HCT116 (cell line): ENCODE results near the gene KCND3. TPM values are rescaled to one million over a fixed set of nuclear protein-coding genes. Genes with fewer than 3 reads are reported as not detected.
"Not testable (repeated sequence)": the region's sequence is repeated elsewhere in the genome, so short reads cannot be mapped to it uniquely, and the experiment has no call there.

Experiments used
- ATAC-seq: fragments of 200-7000 bp; cut with Tn5 transposase; 2 replicates; pipeline ENCODE4 v1.9.1; 2020; ENCODE audit warnings: mild to moderate bottlenecking, moderate library complexity
- BruUV-seq: library from RNA; stranded (reverse); fragments of 400-500 nt; replicated peaks from 2 replicates; lab custom pipeline; 2021; lab: Mats Ljungman, UMichigan
- CTCF ChIA-PET: fragments of 300-600 bp; sonication (Branson Sonifier 250); formaldehyde crosslinking; loops from one replicate; lab custom pipeline; 2021; ENCODE audit warnings: antibody characterized with exemption; lab: Charles Lee
- POLR2A ChIA-PET: fragments of 300-600, 350-600 bp; sonication (Branson Sonifier 250); formaldehyde crosslinking; loops from one replicate; lab custom pipeline; 2021; ENCODE audit warnings: antibody characterized with exemption; lab: Charles Lee
- RAD21 ChIA-PET, 2 experiments: fragments of 300-600 bp; sonication (Branson Sonifier 250); formaldehyde crosslinking; loops; one replicate each; lab custom pipeline; 2023; ENCODE audit warnings: low total read pairs in 2 of 2; ENCODE audit not compliant: uncharacterized antibody in 2 of 2, unreplicated experiment in 2 of 2, low non-redundant PET in 1 of 2; lab: Charles Lee
- DNase-seq: peaks from one replicate; pipeline ENCODE4 v3.0.0-alpha.2; 2010; ENCODE audit warnings: low read depth, low spot score
- H2AFZ ChIP-seq: fragments of 200-600 bp; shearing (Covaris generic), sonication (generic); 2 replicates; pipeline ENCODE4 v1.6.1; 2017; ENCODE audit warnings: low read depth, mixed run types, mixed read lengths, antibody characterized with exemption, low read length; ENCODE audit not compliant: poor library complexity, severe bottlenecking
- H3K27ac ChIP-seq: 2 replicates; pipeline ENCODE4 v1.5.1; 2012; ENCODE audit warnings: low read depth, low read length
- H3K27me3 ChIP-seq: fragments of 200-600 bp; sonication (generic); 2 replicates; pipeline ENCODE4 v1.6.1; 2016; ENCODE audit warnings: mixed run types, low read length, mixed read lengths; ENCODE audit not compliant: insufficient read depth
- H3K36me3 ChIP-seq, 2 experiments: fragments of 200-500 bp in 1 of 2; fragments of 200-600 bp in 1 of 2; sonication (Bioruptor generic) in 1 of 2; sonication (generic) in 1 of 2; 2 replicates each; pipeline versions ENCODE4 v1.5.1 to v1.6.1; 2014 to 2016; ENCODE audit warnings: low read length in 2 of 2, inconsistent platforms in 1 of 2, mixed read lengths in 1 of 2, mixed run types in 1 of 2; ENCODE audit not compliant: insufficient read depth in 2 of 2, control insufficient read depth in 1 of 2
- H3K4me1 ChIP-seq, 2 experiments: fragments of 200-600 bp in 1 of 2; sonication (generic) in 1 of 2; 2 replicates each; pipeline versions ENCODE4 v1.5.1 to v1.6.1; 2012 to 2017; ENCODE audit warnings: low read length in 2 of 2, inconsistent platforms in 1 of 2, mild to moderate bottlenecking in 1 of 2, mixed read lengths in 1 of 2, mixed run types in 1 of 2, moderate library complexity in 1 of 2; ENCODE audit not compliant: insufficient read depth in 2 of 2, control insufficient read depth in 1 of 2
- H3K4me2 ChIP-seq: fragments of 200-600 bp; sonication (generic); 2 replicates; pipeline ENCODE4 v1.6.1; 2017; ENCODE audit warnings: mixed run types, low read length, mixed read lengths
- H3K4me3 ChIP-seq, 2 experiments: fragments of 200-600 bp in 1 of 2; sonication (generic) in 1 of 2; replicated peaks in 1 of 2; 2 replicates each; pipeline ENCODE4 v1.5.1; 2011 to 2016; ENCODE audit warnings: low read length in 2 of 2, control low read depth in 1 of 2, low read depth in 1 of 2, mild to moderate bottlenecking in 1 of 2, mixed read lengths in 1 of 2, mixed run types in 1 of 2
- H3K79me2 ChIP-seq: fragments of 200-600 bp; sonication (generic); 2 replicates; pipeline ENCODE4 v1.6.1; 2017; ENCODE audit warnings: mild to moderate bottlenecking, mixed run types, low read length, moderate library complexity, mixed read lengths; ENCODE audit not compliant: insufficient read depth
- H3K9ac ChIP-seq: fragments of 200-600 bp; sonication (generic); 2 replicates; pipeline ENCODE4 v1.6.1; 2016; ENCODE audit warnings: low read length, mixed read lengths
- H3K9me2 ChIP-seq: fragments of 200-600 bp; sonication (generic), shearing (Covaris generic); 2 replicates; pipeline ENCODE4 v1.6.1; 2017; ENCODE audit warnings: mixed run types, mild to moderate bottlenecking, moderate library complexity; ENCODE audit not compliant: insufficient read depth
- H3K9me3 ChIP-seq, 2 experiments: fragments of 200-500 bp in 1 of 2; fragments of 200-600 bp in 1 of 2; sonication (Bioruptor generic) in 1 of 2; sonication (generic) in 1 of 2; 2 replicates each; pipeline ENCODE4 v1.6.1; 2014 to 2017; ENCODE audit warnings: low read length in 2 of 2, mixed read lengths in 2 of 2, inconsistent platforms in 1 of 2, low read depth in 1 of 2, mild to moderate bottlenecking in 1 of 2, mixed run types in 1 of 2, moderate library complexity in 1 of 2; ENCODE audit not compliant: control insufficient read depth in 1 of 2, insufficient read depth in 1 of 2
- H4K20me1 ChIP-seq: fragments of 200-600 bp; sonication (generic), shearing (Covaris generic); 2 replicates; pipeline ENCODE4 v1.6.1; 2017; ENCODE audit warnings: mixed run types, mild to moderate bottlenecking, moderate library complexity; ENCODE audit not compliant: insufficient read depth
- CBX3 ChIP-seq: IDR thresholded peaks from 2 replicates; pipeline ENCODE4 v1.6.1; 2012; ENCODE audit warnings: low read depth
- EZH2phosphoT487 ChIP-seq: fragments of 200-600 bp; IDR thresholded peaks from 2 replicates; pipeline ENCODE4 v1.6.1; 2018; ENCODE audit warnings: antibody characterized with exemption, borderline replicate concordance
- RAD21 ChIP-seq: IDR thresholded peaks from 2 replicates; pipeline ENCODE4 v1.6.1; 2012; ENCODE audit warnings: low read depth, mild to moderate bottlenecking
- SRF ChIP-seq: IDR thresholded peaks from 2 replicates; pipeline ENCODE4 v1.6.1; 2012; ENCODE audit warnings: low read depth
- intact Hi-C: fragments of 100-400 bp; cut with micrococcal nuclease; formaldehyde crosslinking; loops from 2 replicates; pipeline ENCODE4 v1.10.0; 2022
- total RNA-seq: library from RNA; stranded (reverse); gene quantifications from one replicate; pipeline ENCODE4 v1.2.1, GENCODE V29; 2021; ENCODE audit not compliant: unreplicated experiment
- TF ChIP-seq, protein P1 (sequence below), 3 experiments: fragments of 200-600 bp in 1 of 3; sonication (generic) in 1 of 3; IDR thresholded peaks in 2 of 3; conservative IDR thresholded peaks in 1 of 3; 2 replicates each; pipeline ENCODE4 v1.5.1; 2012 to 2017; ENCODE audit warnings: low read depth in 2 of 3, low read length in 2 of 3, antibody characterized with exemption in 1 of 3, borderline replicate concordance in 1 of 3, control low read depth in 1 of 3, mild to moderate bottlenecking in 1 of 3, mixed read lengths in 1 of 3, mixed run types in 1 of 3, moderate library complexity in 1 of 3; ENCODE audit not compliant: insufficient read depth in 1 of 3

Gene KCND3
- total RNA-seq, 1 experiment from 2014 or later, result 0.44 TPM

DNA sequence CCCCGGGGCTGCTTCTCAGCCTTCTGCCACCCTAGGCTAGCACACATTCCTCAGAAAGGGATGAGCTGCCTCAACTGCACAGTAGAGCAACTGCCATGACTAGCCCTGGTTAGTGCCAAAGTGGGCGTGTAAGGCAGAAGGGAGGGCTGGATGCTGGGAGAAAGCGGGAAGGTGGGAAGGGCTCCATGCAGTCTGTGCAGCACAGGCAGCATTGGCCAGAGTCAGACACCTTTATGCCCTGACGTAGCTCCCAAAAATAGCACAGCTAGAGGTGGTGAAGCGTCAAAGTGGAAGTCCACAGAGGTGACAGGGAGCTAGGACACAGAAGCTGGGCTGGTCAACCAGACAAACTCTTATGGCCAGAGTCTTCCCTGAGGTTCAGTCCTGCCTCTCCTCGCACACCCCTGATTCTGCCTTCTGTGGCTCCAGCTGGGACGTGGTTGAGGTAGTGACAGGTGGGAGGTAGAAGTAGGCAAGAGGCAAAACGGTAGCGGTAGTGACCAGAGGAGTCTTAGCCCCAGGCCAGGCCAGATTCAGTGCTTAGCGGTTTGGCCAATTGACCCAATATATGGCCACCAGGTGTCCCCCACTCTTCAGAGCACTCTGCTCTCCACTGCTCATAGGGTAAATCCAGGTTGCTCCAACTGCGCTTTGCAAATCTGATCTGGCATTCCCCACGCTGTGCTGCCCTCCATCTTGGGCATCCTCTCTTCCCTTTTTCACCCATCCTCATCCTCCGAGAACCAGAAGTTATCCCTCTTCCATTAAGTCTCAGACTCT is 188.2 kb downstream of the KCND3 start:
- Histone ChIP-seq H3K27ac (no peak overlapping the region), H3K4me3 (no peak overlapping the region), H3K9me3 (no peaks in the 10 kb centered on the region), H3K4me1 (no peaks in the 10 kb centered on the region), H3K79me2 (no peaks in the 10 kb centered on the region), H4K20me1 (no peaks in the 10 kb centered on the region), H3K36me3 (no peaks in the 10 kb centered on the region), H3K27me3 (peaks cover 10% of the 10 kb centered on the region; the same call in 1 of the 2 replicates), H3K4me2 (no peak overlapping the region), H2AFZ (no peak overlapping the region), H3K9ac (no peak overlapping the region), H3K9me2 (no peaks in the 10 kb centered on the region)
- BruUV-seq, result no TSS peak
- DNase-seq, result no peak
- ChIA-PET RAD21 (no interaction called here), CTCF (no interaction called here), POLR2A (no interaction called here)
- ATAC-seq, result peak; percentile 53
- intact Hi-C loops, result no loop called here
- TF ChIP-seq CBX3, result no peak
- TF ChIP-seq SRF, result no peak
- TF ChIP-seq RAD21, result peak; percentile 33; the same call in 1 of the 2 replicates
- no peak for TF ChIP-seq EZH2phosphoT487
- TF ChIP-seq, protein P1, sequence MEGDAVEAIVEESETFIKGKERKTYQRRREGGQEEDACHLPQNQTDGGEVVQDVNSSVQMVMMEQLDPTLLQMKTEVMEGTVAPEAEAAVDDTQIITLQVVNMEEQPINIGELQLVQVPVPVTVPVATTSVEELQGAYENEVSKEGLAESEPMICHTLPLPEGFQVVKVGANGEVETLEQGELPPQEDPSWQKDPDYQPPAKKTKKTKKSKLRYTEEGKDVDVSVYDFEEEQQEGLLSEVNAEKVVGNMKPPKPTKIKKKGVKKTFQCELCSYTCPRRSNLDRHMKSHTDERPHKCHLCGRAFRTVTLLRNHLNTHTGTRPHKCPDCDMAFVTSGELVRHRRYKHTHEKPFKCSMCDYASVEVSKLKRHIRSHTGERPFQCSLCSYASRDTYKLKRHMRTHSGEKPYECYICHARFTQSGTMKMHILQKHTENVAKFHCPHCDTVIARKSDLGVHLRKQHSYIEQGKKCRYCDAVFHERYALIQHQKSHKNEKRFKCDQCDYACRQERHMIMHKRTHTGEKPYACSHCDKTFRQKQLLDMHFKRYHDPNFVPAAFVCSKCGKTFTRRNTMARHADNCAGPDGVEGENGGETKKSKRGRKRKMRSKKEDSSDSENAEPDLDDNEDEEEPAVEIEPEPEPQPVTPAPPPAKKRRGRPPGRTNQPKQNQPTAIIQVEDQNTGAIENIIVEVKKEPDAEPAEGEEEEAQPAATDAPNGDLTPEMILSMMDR (IDR thresholded peaks at IDR 0.05 in 2 of 3, conservative IDR thresholded peaks at IDR 0.05 in 1 of 3; ENCODE audit: borderline replicate concordance in 1 of 3, insufficient read depth in 1 of 3, low read depth in 2 of 3, low read length in 2 of 3), result 0 out of 6 replicates have a peak, but pooled peaks of 2 of the 3 experiments have one; percentile 8 to 10

DNA sequence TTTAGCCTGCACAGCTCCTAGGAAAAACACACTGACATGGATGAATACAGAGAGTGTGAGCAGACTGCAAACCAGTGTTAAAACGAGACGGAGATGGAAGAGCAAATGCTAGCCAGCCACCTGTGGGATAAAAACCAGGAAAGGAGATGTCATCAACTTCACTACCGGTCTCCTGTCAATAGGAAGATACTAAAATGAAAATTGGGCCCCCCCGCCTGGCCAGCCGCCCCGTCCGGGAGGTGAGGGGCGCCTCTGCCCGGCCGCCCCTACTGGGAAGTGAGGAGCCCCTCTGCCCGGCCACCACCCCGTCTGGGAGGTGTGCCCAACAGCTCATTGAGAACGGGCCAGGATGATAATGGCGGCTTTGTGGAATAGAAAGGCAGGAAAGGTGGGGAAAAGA is 189.7 kb downstream of the KCND3 start:
- H2AFZ ChIP-seq, H3K9ac ChIP-seq, ATAC-seq, POLR2A ChIA-PET, H3K9me3 ChIP-seq, DNase-seq, CTCF ChIA-PET, H3K36me3 ChIP-seq, H3K4me3 ChIP-seq, H3K4me2 ChIP-seq, H3K4me1 ChIP-seq, RAD21 ChIA-PET, H3K9me2 ChIP-seq, BruUV-seq, H4K20me1 ChIP-seq, H3K27ac ChIP-seq, H3K79me2 ChIP-seq: not testable (repeated sequence)
- intact Hi-C loops, result loop anchor here (10.0 kb wide), 1 partner anchor 535 kb away; no protein-coding TSS in a partner anchor
- peaks cover 23% of the 10 kb centered on the region; the same call in 1 of the 2 replicates for H3K27me3 ChIP-seq
